Mammary epithelial cell (primary cell): ENCODE data around the gene KLHDC10.
"Not testable (repeated sequence)": the region's sequence is repeated elsewhere in the genome, so short reads cannot be mapped to it uniquely, and the experiment has no call there.

Source experiments
- CTCF ChIP-seq, 2 donors: IDR thresholded peaks in 1 of 2; conservative IDR thresholded peaks in 1 of 2; 2 replicates each; pipeline ENCODE4 v1.5.1; 2011 to 2012; ENCODE audit warnings: inconsistent platforms in 2 of 2, low read length in 2 of 2, mild to moderate bottlenecking in 2 of 2, control low read depth in 1 of 2, low read depth in 1 of 2; ENCODE audit not compliant: insufficient read depth in 1 of 2; ENCODE audit errors: extremely low read depth in 1 of 2
- EZH2 ChIP-seq: IDR thresholded peaks from 2 replicates; pipeline ENCODE4 v1.6.1; 2012; ENCODE audit warnings: low read length, inconsistent platforms, borderline replicate concordance

GRCh38 chr7:130113426-130113805 is 43.1 kb downstream of the KLHDC10 start:
- TF ChIP-seq CTCF (conservative IDR thresholded peaks at IDR 0.05 in 1 of 2, IDR thresholded peaks at IDR 0.05 in 1 of 2; ENCODE audit: extremely low read depth in 1 of 2, insufficient read depth in 1 of 2, low read depth in 1 of 2, low read length in 2 of 2); EZH2: not testable (repeated sequence)
